GM19240 (cell line): Measurements from ENCODE around the gene SETX.

Source experiments
- DNase-seq: peaks from one replicate; pipeline ENCODE4 v3.0.0; 2011; ENCODE audit warnings: low spot score; ENCODE audit not compliant: insufficient read length

Gene SETX

GRCh38 chr9:132357764-132358163, 3.0 kb upstream of the SETX start:
- no peak for DNase-seq

GRCh38 chr9:132356324-132356924, 1.6 kb upstream of the SETX start:
- no peak for DNase-seq

GRCh38 chr9:132351404-132352045, 3.3 kb downstream of the SETX start:
- no peak for DNase-seq

- DNase-seq: peak; percentile 21
Measured at GRCh38 chr9:132350861-132351315, 3.9 kb downstream of the SETX start.

GRCh38 chr9:132348676-132349075, 6.1 kb downstream of the SETX start:
- DNase-seq: no peak

- no peak for DNase-seq
Measured at GRCh38 chr9:132346177-132346576, 8.6 kb downstream of the SETX start.

GRCh38 chr9:132341177-132341840, 13.5 kb downstream of the SETX start:
- DNase-seq: no peak

- DNase-seq: no peak
Measured at GRCh38 chr9:132334364-132334763, 20.4 kb downstream of the SETX start.

- no peak for DNase-seq
Measured at GRCh38 chr9:132333556-132333955, 21.2 kb downstream of the SETX start.

GRCh38 chr9:132328580-132328979, 26.2 kb downstream of the SETX start:
- DNase-seq: no peak

GRCh38 chr9:132327537-132327936, 27.2 kb downstream of the SETX start:
- no peak for DNase-seq

GRCh38 chr9:132324425-132324824, 30.4 kb downstream of the SETX start:
- DNase-seq: no peak

- no peak for DNase-seq
Measured at GRCh38 chr9:132319421-132320110, 35.2 kb downstream of the SETX start.

- no peak for DNase-seq
Measured at GRCh38 chr9:132312873-132313272, 41.9 kb downstream of the SETX start.

- no peak for DNase-seq
Measured at GRCh38 chr9:132312426-132312825, 42.4 kb downstream of the SETX start.

GRCh38 chr9:132311978-132312377, 42.8 kb downstream of the SETX start:
- no peak for DNase-seq

GRCh38 chr9:132309056-132309455, 45.7 kb downstream of the SETX start:
- no peak for DNase-seq

- no peak for DNase-seq
Measured at GRCh38 chr9:132301521-132301920, 53.3 kb downstream of the SETX start.

GRCh38 chr9:132299221-132299620, 55.6 kb downstream of the SETX start:
- DNase-seq: no peak

- no peak for DNase-seq
Measured at GRCh38 chr9:132295181-132295580, 59.6 kb downstream of the SETX start.

GRCh38 chr9:132293145-132293721, 61.6 kb downstream of the SETX start:
- no peak for DNase-seq

- DNase-seq: no peak
Measured at GRCh38 chr9:132288966-132289365, 65.8 kb downstream of the SETX start.
